ENCODE measurements around the gene PAXIP1. TPM values are rescaled to one million over a fixed set of nuclear protein-coding genes. Genes with fewer than 3 reads are reported as not detected.

PAXIP1 gene
- total and polyA plus RNA-seq, 2 experiments from 2014 or later, result 12.5 to 36.9 TPM

- TF ChIP-seq, protein P1, sequence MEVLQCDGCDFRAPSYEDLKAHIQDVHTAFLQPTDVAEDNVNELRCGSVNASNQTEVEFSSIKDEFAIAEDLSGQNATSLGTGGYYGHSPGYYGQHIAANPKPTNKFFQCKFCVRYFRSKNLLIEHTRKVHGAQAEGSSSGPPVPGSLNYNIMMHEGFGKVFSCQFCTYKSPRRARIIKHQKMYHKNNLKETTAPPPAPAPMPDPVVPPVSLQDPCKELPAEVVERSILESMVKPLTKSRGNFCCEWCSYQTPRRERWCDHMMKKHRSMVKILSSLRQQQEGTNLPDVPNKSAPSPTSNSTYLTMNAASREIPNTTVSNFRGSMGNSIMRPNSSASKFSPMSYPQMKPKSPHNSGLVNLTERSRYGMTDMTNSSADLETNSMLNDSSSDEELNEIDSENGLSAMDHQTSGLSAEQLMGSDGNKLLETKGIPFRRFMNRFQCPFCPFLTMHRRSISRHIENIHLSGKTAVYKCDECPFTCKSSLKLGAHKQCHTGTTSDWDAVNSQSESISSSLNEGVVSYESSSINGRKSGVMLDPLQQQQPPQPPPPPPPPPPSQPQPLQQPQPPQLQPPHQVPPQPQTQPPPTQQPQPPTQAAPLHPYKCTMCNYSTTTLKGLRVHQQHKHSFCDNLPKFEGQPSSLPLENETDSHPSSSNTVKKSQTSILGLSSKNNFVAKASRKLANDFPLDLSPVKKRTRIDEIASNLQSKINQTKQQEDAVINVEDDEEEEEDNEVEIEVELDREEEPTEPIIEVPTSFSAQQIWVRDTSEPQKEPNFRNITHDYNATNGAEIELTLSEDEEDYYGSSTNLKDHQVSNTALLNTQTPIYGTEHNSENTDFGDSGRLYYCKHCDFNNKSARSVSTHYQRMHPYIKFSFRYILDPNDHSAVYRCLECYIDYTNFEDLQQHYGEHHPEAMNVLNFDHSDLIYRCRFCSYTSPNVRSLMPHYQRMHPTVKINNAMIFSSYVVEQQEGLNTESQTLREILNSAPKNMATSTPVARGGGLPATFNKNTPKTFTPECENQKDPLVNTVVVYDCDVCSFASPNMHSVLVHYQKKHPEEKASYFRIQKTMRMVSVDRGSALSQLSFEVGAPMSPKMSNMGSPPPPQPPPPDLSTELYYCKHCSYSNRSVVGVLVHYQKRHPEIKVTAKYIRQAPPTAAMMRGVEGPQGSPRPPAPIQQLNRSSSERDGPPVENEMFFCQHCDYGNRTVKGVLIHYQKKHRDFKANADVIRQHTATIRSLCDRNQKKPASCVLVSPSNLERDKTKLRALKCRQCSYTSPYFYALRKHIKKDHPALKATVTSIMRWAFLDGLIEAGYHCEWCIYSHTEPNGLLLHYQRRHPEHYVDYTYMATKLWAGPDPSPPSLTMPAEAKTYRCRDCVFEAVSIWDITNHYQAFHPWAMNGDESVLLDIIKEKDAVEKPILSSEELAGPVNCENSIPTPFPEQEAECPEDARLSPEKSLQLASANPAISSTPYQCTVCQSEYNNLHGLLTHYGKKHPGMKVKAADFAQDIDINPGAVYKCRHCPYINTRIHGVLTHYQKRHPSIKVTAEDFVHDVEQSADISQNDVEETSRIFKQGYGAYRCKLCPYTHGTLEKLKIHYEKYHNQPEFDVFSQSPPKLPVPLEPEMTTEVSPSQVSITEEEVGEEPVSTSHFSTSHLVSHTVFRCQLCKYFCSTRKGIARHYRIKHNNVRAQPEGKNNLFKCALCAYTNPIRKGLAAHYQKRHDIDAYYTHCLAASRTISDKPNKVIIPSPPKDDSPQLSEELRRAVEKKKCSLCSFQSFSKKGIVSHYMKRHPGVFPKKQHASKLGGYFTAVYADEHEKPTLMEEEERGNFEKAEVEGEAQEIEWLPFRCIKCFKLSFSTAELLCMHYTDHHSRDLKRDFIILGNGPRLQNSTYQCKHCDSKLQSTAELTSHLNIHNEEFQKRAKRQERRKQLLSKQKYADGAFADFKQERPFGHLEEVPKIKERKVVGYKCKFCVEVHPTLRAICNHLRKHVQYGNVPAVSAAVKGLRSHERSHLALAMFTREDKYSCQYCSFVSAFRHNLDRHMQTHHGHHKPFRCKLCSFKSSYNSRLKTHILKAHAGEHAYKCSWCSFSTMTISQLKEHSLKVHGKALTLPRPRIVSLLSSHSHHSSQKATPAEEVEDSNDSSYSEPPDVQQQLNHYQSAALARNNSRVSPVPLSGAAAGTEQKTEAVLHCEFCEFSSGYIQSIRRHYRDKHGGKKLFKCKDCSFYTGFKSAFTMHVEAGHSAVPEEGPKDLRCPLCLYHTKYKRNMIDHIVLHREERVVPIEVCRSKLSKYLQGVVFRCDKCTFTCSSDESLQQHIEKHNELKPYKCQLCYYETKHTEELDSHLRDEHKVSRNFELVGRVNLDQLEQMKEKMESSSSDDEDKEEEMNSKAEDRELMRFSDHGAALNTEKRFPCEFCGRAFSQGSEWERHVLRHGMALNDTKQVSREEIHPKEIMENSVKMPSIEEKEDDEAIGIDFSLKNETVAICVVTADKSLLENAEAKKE (CRISPR knock-in tag; IDR thresholded peaks at IDR 0.05), result no peak
- no peak for TF ChIP-seq EZH2phosphoT487 (IDR thresholded peaks at IDR 0.05; ENCODE audit: unreplicated experiment)
Observed at GRCh38 chr7:154916856-154917807, 85.8 kb downstream of the PAXIP1 start (continued).

- Histone ChIP-seq H3F3A (replicated peaks; ENCODE audit: low read depth) (no peaks in the 10 kb centered on the region), H3K79me2 (replicated peaks; ENCODE audit: insufficient read depth) (no peaks in the 10 kb centered on the region), H3K27ac (ENCODE audit: low read depth) (no peak overlapping the region), H3K4me1 (ENCODE audit: insufficient read depth) (peaks cover 2% of the 10 kb centered on the region; the same call in 1 of the 2 replicates), H4K20me1 (replicated peaks; ENCODE audit: insufficient read depth) (no peaks in the 10 kb centered on the region), H3K27me3 (ENCODE audit: insufficient read depth) (peaks cover 14% of the 10 kb centered on the region; the same call in 1 of the 2 replicates), H3K4me3 (no peak overlapping the region), H3K4me2 (no peak overlapping the region), H3K36me3 (ENCODE audit: insufficient read depth) (no peaks in the 10 kb centered on the region), H2AFZ (no peak overlapping the region), H3K9me2 (ENCODE audit: insufficient read depth) (no peaks in the 10 kb centered on the region)
- no peak overlapping the region for H3K4me3 Mint-ChIP-seq
- ATAC-seq, result no peak
- peaks cover 14% of the 10 kb centered on the region for H3K27me3 Mint-ChIP-seq (ENCODE audit: insufficient read depth, low read depth, poor library complexity)
- 0 out of 3 replicates have a peak, but pooled peaks cover under 1% of the 10 kb centered on the region for H3K36me3 Mint-ChIP-seq (ENCODE audit: low read depth)
- no peak overlapping the region for H3K27ac Mint-ChIP-seq
- H3K9me3 Mint-ChIP-seq, result peaks cover under 1% of the 10 kb centered on the region; the same call in 1 of the 3 replicates
- H3K4me1 Mint-ChIP-seq, result peaks cover 7% of the 10 kb centered on the region; the same call in 2 of the 3 replicates
- no peak for DNase-seq (ENCODE audit: low spot score)
- TF ChIP-seq EZH2phosphoT487 (IDR thresholded peaks at IDR 0.05; ENCODE audit: unreplicated experiment), result no peak
- TF ChIP-seq CTCF (conservative IDR thresholded peaks at IDR 0.05; ENCODE audit: low read depth in 2 of 2), result no peak
- no peak for TF ChIP-seq POLR2AphosphoS5 (IDR thresholded peaks at IDR 0.05; ENCODE audit: low read depth)
- no peak for TF ChIP-seq STAT1 (IDR thresholded peaks at IDR 0.05; ENCODE audit: unreplicated experiment)
- no peak for TF ChIP-seq JUNB (IDR thresholded peaks at IDR 0.05; ENCODE audit: unreplicated experiment)
- no peak for TF ChIP-seq CREB1 (CRISPR knock-in tag; IDR thresholded peaks at IDR 0.05; ENCODE audit: low read depth)
- TF ChIP-seq ZNF114 (CRISPR knock-in tag; IDR thresholded peaks at IDR 0.05), result no peak
- TF ChIP-seq REST (IDR thresholded peaks at IDR 0.05; ENCODE audit: unreplicated experiment), result no peak
Observed at GRCh38 chr7:154916381-154916780, 86.5 kb downstream of the PAXIP1 start.

Data from GM23338 (cell line).